ENCODE results near the gene ZDHHC18. TPM values are rescaled to one million over a fixed set of nuclear protein-coding genes. Genes with fewer than 3 reads are reported as not detected.

Gene ZDHHC18
- total and polyA plus RNA-seq, 9 donors, result 9.5 to 15.8 (median 12.3) TPM

GRCh38 chr1:26889551-26890466 is 63.3 kb downstream of the ZDHHC18 start, which contains the start of gene GPN2:
Gene GPN2 (minus strand): TSS chr1:26890283. CDS start chr1:26890096, 187 bp downstream.
- no peaks in the 10 kb centered on the region for H3K27me3 ChIP-seq
- no peaks in the 10 kb centered on the region for H3K36me3 ChIP-seq
- H3K27ac ChIP-seq, result peak within 1 kb of the TSS; percentile 76 to 77
- peaks cover 5% of the 10 kb centered on the region for H3K4me1 ChIP-seq (ENCODE audit: insufficient read depth)
- peak; percentile 52 for TF ChIP-seq POLR2A (IDR thresholded peaks at IDR 0.05)
- TF ChIP-seq CTCF (IDR thresholded peaks at IDR 0.05), result no peak
- DNase-seq, result peak; percentile 69 to 84 (median 71)
- intact Hi-C loops (cut with DNase I), result no loop called here
- WGBS, 3 donors, result 1 to 2% (median 1%) methylated on average over 77 to 89 of the region's 89 CpGs
- H3K4me3 ChIP-seq, result peak within 1 kb of the TSS; percentile 79
- H3K9me3 ChIP-seq, result no peaks in the 10 kb centered on the region

GRCh38 chr1:26890467-26890796 is 63.9 kb downstream of the ZDHHC18 start:
- no peaks in the 10 kb centered on the region for H3K36me3 ChIP-seq
- no peaks in the 10 kb centered on the region for H3K27me3 ChIP-seq
- H3K27ac ChIP-seq, result peak overlapping the region; percentile 76 to 77
- H3K4me1 ChIP-seq (ENCODE audit: insufficient read depth), result peaks cover 5% of the 10 kb centered on the region
- intact Hi-C loops (cut with DNase I), result no loop called here
- H3K9me3 ChIP-seq, result no peaks in the 10 kb centered on the region
- peak overlapping the region; percentile 79 for H3K4me3 ChIP-seq
- 1 to 2% (median 1%) methylated on average over 12 of the region's 12 CpGs for WGBS, 3 donors
- DNase-seq, result no peak
- TF ChIP-seq EP300 (IDR thresholded peaks at IDR 0.05) (no peak), CTCF (IDR thresholded peaks at IDR 0.05) (no peak), POLR2A (IDR thresholded peaks at IDR 0.05) (peak; percentile 3)

GRCh38 chr1:26894263-26894662 is 67.8 kb downstream of the ZDHHC18 start:
- Histone ChIP-seq H3K27me3 (no peaks in the 10 kb centered on the region), H3K27ac (no peak overlapping the region), H3K9me3 (no peaks in the 10 kb centered on the region), H3K36me3 (no peaks in the 10 kb centered on the region), H3K4me3 (no peak overlapping the region), H3K4me1 (ENCODE audit: insufficient read depth) (peaks cover 4% of the 10 kb centered on the region)
- DNase-seq, result no peak
- intact Hi-C loops (cut with DNase I), result no loop called here
- WGBS, 3 donors, result 91 to 92% (median 92%) methylated on average over 13 of the region's 13 CpGs
- TF ChIP-seq CTCF (IDR thresholded peaks at IDR 0.05) (no peak), POLR2A (IDR thresholded peaks at IDR 0.05) (no peak), EP300 (IDR thresholded peaks at IDR 0.05) (no peak)

GRCh38 chr1:26897351-26897750 is 70.9 kb downstream of the ZDHHC18 start:
- DNase-seq, result no peak
- Histone ChIP-seq H3K36me3 (no peaks in the 10 kb centered on the region), H3K27ac (no peak overlapping the region), H3K27me3 (no peaks in the 10 kb centered on the region), H3K9me3 (no peaks in the 10 kb centered on the region), H3K4me1 (ENCODE audit: insufficient read depth) (peaks cover 2% of the 10 kb centered on the region), H3K4me3 (no peak overlapping the region)
- intact Hi-C loops (cut with DNase I), result no loop called here
- TF ChIP-seq POLR2A (IDR thresholded peaks at IDR 0.05), result no peak
- TF ChIP-seq CTCF (IDR thresholded peaks at IDR 0.05), result no peak
- no peak for TF ChIP-seq EP300 (IDR thresholded peaks at IDR 0.05)
- 84 to 88% (median 86%) methylated on average over 9 of the region's 9 CpGs for WGBS, 3 donors
